Measurements from ENCODE around the gene OGFR. TPM values are rescaled to one million over a fixed set of nuclear protein-coding genes. Genes with fewer than 3 reads are reported as not detected.

Gene OGFR
- total RNA-seq, 1 donor from 2014 or later: 47.2 TPM

DNA sequence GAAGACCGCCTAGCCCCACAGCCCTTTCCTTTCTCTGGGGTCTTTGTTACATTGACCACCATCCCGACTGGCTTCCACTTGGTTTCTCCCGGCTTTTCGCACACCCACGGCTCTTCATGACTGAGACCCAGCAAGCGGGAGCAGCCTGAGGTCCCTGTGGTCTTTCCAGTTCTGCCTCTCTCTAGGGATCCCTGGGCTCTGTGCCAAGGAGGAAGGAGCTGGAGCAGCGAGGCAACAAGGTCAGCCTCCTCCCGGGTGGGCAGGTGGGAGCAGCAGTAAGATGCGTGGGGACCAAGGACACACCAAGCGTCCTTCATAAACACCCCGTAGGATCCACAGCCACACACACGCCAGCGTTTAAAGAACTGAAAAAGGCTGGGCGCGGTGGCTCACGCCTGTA is 37.9 kb upstream of the OGFR start:
- TF ChIP-seq, protein P1, sequence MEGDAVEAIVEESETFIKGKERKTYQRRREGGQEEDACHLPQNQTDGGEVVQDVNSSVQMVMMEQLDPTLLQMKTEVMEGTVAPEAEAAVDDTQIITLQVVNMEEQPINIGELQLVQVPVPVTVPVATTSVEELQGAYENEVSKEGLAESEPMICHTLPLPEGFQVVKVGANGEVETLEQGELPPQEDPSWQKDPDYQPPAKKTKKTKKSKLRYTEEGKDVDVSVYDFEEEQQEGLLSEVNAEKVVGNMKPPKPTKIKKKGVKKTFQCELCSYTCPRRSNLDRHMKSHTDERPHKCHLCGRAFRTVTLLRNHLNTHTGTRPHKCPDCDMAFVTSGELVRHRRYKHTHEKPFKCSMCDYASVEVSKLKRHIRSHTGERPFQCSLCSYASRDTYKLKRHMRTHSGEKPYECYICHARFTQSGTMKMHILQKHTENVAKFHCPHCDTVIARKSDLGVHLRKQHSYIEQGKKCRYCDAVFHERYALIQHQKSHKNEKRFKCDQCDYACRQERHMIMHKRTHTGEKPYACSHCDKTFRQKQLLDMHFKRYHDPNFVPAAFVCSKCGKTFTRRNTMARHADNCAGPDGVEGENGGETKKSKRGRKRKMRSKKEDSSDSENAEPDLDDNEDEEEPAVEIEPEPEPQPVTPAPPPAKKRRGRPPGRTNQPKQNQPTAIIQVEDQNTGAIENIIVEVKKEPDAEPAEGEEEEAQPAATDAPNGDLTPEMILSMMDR (IDR thresholded peaks at IDR 0.05): no peak
- no peaks in the 10 kb centered on the region for H3K36me3 Mint-ChIP-seq (ENCODE audit: unreplicated experiment)
- no peak overlapping the region for H3K27ac Mint-ChIP-seq (ENCODE audit: unreplicated experiment)
- H3K4me3 Mint-ChIP-seq (ENCODE audit: unreplicated experiment): no peak overlapping the region
- peaks cover 9% of the 10 kb centered on the region for H3K27me3 Mint-ChIP-seq (ENCODE audit: unreplicated experiment)
- no peaks in the 10 kb centered on the region for H3K9me3 Mint-ChIP-seq (ENCODE audit: unreplicated experiment)
- no peak for DNase-seq (ENCODE audit: extremely low spot score, unreplicated experiment)
- H3K4me1 Mint-ChIP-seq (ENCODE audit: unreplicated experiment): peaks cover 5% of the 10 kb centered on the region

DNA sequence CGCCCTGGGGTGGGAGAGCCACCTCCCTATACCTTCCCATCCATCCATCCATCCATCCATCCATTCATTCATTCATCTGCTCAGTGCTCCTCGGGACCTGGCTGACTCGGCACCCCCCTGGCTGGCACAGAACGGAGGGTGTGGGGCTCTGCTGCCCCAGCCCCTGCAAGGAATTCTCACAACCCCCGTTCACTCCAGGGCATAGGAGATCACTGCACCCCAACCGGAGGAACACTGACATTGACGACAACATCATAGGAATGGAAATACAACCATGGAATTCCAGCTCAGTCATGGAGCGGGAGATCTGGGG is 36.4 kb upstream of the OGFR start:
- H3K27me3 Mint-ChIP-seq (ENCODE audit: unreplicated experiment): peaks cover 21% of the 10 kb centered on the region
- H3K36me3 Mint-ChIP-seq (ENCODE audit: unreplicated experiment): no peaks in the 10 kb centered on the region
- H3K9me3 Mint-ChIP-seq (ENCODE audit: unreplicated experiment): no peaks in the 10 kb centered on the region
- H3K4me3 Mint-ChIP-seq (ENCODE audit: unreplicated experiment): no peak overlapping the region
- no peak for DNase-seq (ENCODE audit: extremely low spot score, unreplicated experiment)
- no peak overlapping the region for H3K27ac Mint-ChIP-seq (ENCODE audit: unreplicated experiment)
- H3K4me1 Mint-ChIP-seq (ENCODE audit: unreplicated experiment): peaks cover 5% of the 10 kb centered on the region
- TF ChIP-seq, protein P1 (IDR thresholded peaks at IDR 0.05): no peak

DNA sequence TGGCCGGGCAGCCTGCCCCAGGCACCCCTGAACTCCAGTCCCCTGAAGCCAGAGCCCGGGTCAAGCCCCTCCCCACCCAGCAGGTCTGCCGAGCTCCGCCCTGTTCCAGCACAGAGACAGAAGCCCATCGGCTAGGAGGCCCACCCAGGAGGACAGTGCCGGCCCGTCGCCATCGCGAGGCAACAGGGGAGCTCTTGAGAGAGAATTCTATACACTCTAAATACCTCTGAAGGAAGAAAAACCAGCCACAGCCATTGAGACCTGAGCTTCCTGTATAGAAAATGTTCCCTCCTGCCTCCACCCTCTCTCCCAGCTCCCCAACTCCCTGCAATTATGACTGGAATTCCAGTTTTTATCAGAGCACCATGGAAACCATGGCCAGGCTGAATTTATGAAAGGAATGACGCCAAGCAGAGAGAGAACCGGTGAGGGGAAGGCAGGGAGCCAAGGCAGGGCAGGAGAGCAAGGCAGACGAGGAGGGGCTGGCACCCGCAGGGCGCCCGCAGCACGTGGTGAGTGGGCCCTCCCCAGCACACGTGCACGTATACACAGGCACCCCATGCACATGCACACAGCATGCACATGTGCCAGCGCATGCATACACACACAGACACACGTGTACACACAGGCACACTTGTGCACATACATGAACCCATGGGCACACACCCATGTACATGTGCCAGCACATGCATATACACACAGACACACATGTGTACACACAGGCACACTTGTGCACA is 35.9 kb upstream of the OGFR start:
- TF ChIP-seq, protein P1 (IDR thresholded peaks at IDR 0.05): no peak
- Mint-ChIP-seq H3K36me3 (ENCODE audit: unreplicated experiment) (no peaks in the 10 kb centered on the region), H3K27me3 (ENCODE audit: unreplicated experiment) (peaks cover 25% of the 10 kb centered on the region), H3K4me3 (ENCODE audit: unreplicated experiment) (no peak overlapping the region), H3K9me3 (ENCODE audit: unreplicated experiment) (no peaks in the 10 kb centered on the region), H3K4me1 (ENCODE audit: unreplicated experiment) (peaks cover 5% of the 10 kb centered on the region), H3K27ac (ENCODE audit: unreplicated experiment) (no peak overlapping the region)
- no peak for DNase-seq (ENCODE audit: extremely low spot score, unreplicated experiment)

DNA sequence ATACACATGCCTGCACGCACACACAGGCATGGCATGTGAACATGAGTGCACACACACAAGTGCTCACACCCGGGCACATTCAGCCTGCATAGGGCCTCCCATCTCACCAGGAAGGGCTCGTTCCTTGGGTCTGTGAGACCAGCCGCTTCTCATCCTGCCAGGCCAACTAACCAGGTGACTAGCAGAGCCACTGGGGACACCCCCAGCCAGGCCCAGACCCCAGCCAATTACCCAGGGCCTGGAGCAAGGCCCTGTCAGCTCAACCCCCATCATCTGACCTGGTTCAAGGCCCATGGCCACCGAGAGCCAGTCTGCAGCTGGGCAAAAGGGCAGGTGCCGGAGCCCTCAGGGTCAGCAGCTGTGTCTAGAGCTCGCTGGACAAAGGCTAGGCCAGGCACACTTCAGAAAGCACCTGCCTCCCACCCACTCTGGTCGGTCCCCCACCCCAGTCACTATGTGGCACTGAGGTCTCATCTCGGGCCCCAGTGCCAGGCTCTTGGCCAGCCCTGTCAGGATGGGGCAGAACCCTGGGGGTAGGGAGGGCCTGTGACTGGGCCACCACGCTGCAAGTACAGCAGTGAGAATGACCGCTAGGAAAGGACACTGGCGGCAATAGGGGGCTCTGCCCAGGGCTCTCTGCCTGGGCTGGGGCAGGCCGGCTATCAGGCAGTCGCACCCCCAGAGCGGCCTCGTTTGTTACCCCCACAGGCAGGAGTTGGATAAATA is 35.1 kb upstream of the OGFR start:
- TF ChIP-seq, protein P1 (IDR thresholded peaks at IDR 0.05): no peak
- H3K4me3 Mint-ChIP-seq (ENCODE audit: unreplicated experiment): no peak overlapping the region
- H3K9me3 Mint-ChIP-seq (ENCODE audit: unreplicated experiment): no peaks in the 10 kb centered on the region
- DNase-seq (ENCODE audit: extremely low spot score, unreplicated experiment): no peak
- peaks cover 30% of the 10 kb centered on the region for H3K27me3 Mint-ChIP-seq (ENCODE audit: unreplicated experiment)
- H3K36me3 Mint-ChIP-seq (ENCODE audit: unreplicated experiment): no peaks in the 10 kb centered on the region
- H3K4me1 Mint-ChIP-seq (ENCODE audit: unreplicated experiment): peaks cover 5% of the 10 kb centered on the region
- H3K27ac Mint-ChIP-seq (ENCODE audit: unreplicated experiment): no peak overlapping the region

DNA sequence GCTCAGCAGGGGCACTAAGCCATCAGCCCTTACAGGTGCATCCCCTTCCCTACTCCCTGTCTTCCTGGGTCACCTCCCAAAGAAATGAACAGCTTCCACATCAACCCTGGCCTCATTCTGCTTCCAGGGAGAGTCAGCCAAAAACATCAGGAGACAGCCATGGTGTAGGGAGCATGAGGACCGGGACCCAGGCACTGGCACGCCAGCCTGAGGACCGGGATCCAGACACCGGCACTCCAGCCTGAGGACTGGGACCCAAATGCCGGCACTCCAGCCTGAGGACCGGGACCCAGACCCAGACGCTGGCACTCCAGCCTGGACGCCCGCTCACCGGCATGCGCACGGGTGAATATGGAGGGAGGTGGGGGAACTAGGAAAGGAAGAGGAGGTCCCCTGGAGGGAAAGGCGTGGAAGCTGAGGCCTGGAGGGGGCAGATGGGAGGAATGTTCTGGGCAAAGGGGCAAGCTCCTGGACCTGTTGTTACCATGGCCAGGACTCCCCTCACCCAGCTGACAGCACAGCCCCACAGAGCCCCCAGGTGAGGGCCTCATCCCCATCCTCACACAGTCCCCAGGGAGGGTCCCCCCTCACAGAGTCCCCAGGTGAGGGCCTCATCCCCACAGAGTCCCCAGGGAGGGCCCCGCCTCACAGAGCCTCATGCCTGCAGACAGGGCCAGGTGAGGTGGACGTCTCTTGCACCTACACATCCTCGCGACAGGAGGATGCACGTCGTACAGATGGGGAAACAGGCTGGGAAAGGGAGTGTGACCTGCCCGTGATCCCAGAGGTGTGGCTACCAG is 34.3 kb upstream of the OGFR start:
- no peak for DNase-seq (ENCODE audit: extremely low spot score, unreplicated experiment)
- no peak overlapping the region for H3K4me3 Mint-ChIP-seq (ENCODE audit: unreplicated experiment)
- peaks cover 5% of the 10 kb centered on the region for H3K4me1 Mint-ChIP-seq (ENCODE audit: unreplicated experiment)
- peaks cover 32% of the 10 kb centered on the region for H3K27me3 Mint-ChIP-seq (ENCODE audit: unreplicated experiment)
- no peak overlapping the region for H3K27ac Mint-ChIP-seq (ENCODE audit: unreplicated experiment)
- H3K36me3 Mint-ChIP-seq (ENCODE audit: unreplicated experiment): no peaks in the 10 kb centered on the region
- TF ChIP-seq, protein P1 (IDR thresholded peaks at IDR 0.05): no peak
- H3K9me3 Mint-ChIP-seq (ENCODE audit: unreplicated experiment): no peaks in the 10 kb centered on the region
